Activated T-cell treated with anti-CD3 and anti-CD28 coated beads, Interleukin-2, amount 50 U/mL, for 4 hours (primary cell): ENCODE measurements around the gene RNASEH1. TPM values are rescaled to one million over a fixed set of nuclear protein-coding genes. Genes with fewer than 3 reads are reported as not detected.
A peak's percentile ranks its signal among the peaks of the same experiment; 100 is the strongest.

Experiments used
- ATAC-seq, 2 donors: fragments of 200-7000 bp; cut with Tn5 transposase; one replicate each; pipeline ENCODE4 v1.10.0; 2021
- DNase-seq: peaks from one replicate; pipeline ENCODE4 v3.0.0-alpha.2; 2020
- H3K27me3 Mint-ChIP-seq: one replicate; pipeline ENCODE4 v1.8.0; 2021; ENCODE audit warnings: low read depth, mixed read lengths
- H3K36me3 Mint-ChIP-seq: one replicate; pipeline ENCODE4 v1.8.0; 2022; ENCODE audit warnings: mixed read lengths; ENCODE audit not compliant: insufficient read depth
- H3K4me1 Mint-ChIP-seq: one replicate; pipeline ENCODE4 v1.8.0; 2021; ENCODE audit warnings: low read depth, mixed read lengths
- H3K4me3 Mint-ChIP-seq: one replicate; pipeline ENCODE4 v1.8.0; 2021; ENCODE audit warnings: mild to moderate bottlenecking, moderate library complexity, mixed read lengths
- H3K9me3 Mint-ChIP-seq: one replicate; pipeline ENCODE4 v1.8.0; 2021; ENCODE audit warnings: mixed read lengths
- total RNA-seq, 3 donors: library from RNA; stranded (reverse); gene quantifications; one replicate each; pipeline ENCODE4 v1.2.1, GENCODE V29; 2021

RNASEH1 gene, protein sequence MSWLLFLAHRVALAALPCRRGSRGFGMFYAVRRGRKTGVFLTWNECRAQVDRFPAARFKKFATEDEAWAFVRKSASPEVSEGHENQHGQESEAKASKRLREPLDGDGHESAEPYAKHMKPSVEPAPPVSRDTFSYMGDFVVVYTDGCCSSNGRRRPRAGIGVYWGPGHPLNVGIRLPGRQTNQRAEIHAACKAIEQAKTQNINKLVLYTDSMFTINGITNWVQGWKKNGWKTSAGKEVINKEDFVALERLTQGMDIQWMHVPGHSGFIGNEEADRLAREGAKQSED
- total RNA-seq, result 10 to 100 TPM; 34.0 to 36.7 (median 36.0) TPM

- DNase-seq, result peak; percentile 99
- Mint-ChIP-seq H3K4me3 (peak within 1 kb of the TSS; percentile 91), H3K36me3 (peaks cover 20% of the 10 kb centered on the region), H3K4me1 (peaks cover 14% of the 10 kb centered on the region), H3K27me3 (no peaks in the 10 kb centered on the region), H3K9me3 (no peaks in the 10 kb centered on the region)
- ATAC-seq, result peak; percentile 97
Observed at GRCh38 chr2:3558205-3559014, at the start of gene RNASEH1. Gene RNASEH1 (minus strand): TSS chr2:3558333. CDS start chr2:3558260, 73 bp downstream.

DNA sequence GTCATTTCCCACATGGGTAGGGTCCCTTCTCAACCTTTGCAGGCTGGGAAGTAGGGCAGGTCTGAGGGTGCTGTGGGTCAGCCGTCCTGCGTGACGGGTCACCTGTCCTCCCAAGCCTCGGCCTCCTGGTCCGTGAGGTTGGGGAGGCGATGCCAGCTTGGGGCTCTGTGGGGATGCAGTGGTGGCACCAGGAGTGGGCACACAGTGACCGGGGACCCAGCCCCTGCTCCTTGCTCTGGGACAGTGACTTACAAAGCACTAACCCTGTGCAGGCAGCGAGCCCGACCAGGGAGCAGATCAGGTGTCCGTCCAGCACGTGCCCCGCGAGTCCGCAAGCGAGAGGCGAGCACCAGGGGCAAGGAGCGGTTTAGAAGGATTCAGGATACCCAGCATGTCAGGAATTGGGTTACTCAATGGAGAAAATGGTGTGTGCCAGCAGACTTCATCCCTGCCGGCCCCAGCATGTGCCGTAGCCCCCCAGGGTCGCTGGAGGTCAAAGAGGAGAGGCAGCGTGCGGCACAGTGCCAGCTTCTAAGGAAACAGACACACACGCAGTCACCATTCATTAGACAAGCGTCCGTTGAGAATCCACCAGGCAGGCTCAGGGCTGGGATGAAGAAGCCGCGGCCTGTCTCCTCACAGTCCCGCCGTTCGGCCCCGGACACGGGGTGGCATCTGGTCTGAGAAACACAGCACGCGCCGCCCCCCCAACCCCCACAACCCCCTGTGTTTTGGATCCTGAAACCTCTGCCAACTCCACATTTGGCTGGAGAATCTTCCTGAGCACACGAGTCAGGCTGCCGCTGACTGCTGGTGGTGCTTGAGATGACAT lies 48.5 kb upstream of the RNASEH1 start:
- no peak overlapping the region for H3K4me3 Mint-ChIP-seq
- no peaks in the 10 kb centered on the region for H3K9me3 Mint-ChIP-seq
- peaks cover 15% of the 10 kb centered on the region for H3K4me1 Mint-ChIP-seq
- DNase-seq (no peak), ATAC-seq (no peak)
- H3K36me3 Mint-ChIP-seq, result peaks cover 2% of the 10 kb centered on the region
- no peaks in the 10 kb centered on the region for H3K27me3 Mint-ChIP-seq

GRCh38 chr2:3606028-3606369 lies 47.9 kb upstream of the RNASEH1 start:
- peaks cover 15% of the 10 kb centered on the region for H3K4me1 Mint-ChIP-seq
- no peaks in the 10 kb centered on the region for H3K36me3 Mint-ChIP-seq
- ATAC-seq (no peak), DNase-seq (no peak)
- H3K27me3 Mint-ChIP-seq, result no peaks in the 10 kb centered on the region
- H3K4me3 Mint-ChIP-seq, result peak overlapping the region; percentile 47
- H3K9me3 Mint-ChIP-seq, result no peaks in the 10 kb centered on the region

- DNase-seq (peak; percentile 42), ATAC-seq (peak in 1 of 2 donors; percentile 33)
- Mint-ChIP-seq H3K4me1 (peaks cover 15% of the 10 kb centered on the region), H3K27me3 (no peaks in the 10 kb centered on the region), H3K36me3 (no peaks in the 10 kb centered on the region), H3K9me3 (no peaks in the 10 kb centered on the region), H3K4me3 (peak overlapping the region; percentile 47)
Observed at GRCh38 chr2:3604991-3605961, 47.1 kb upstream of the RNASEH1 start.

DNA sequence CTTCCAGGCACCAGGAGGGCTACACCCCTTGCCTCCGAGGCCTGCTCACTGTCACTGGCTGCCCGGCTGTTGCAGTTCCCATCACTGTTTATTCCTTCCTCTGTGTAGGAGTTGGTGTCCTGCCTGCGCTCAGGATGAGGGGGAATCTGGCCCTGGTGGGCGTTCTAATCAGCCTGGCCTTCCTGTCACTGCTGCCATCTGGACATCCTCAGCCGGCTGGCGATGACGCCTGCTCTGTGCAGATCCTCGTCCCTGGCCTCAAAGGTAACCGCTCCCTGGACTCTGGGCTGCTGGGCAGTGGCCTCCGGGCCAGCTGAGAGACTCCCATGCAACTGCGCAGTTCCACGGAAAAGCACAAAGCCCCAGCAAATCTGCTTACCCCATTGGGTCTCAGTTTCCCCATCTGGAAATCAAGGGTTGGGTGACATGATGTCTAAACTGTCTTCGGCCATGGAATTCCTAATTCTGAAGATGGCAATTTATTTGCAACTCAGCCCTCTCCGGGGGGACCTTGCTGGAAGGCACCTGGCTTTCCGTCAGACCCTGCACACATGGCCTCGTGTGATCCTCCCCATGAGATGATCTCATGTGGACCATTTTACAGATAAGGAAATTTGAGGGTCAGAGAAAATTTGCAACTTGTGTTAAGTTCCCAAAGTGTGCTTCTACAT lies 46.2 kb upstream of the RNASEH1 start:
- Mint-ChIP-seq H3K27me3 (no peaks in the 10 kb centered on the region), H3K4me3 (no peak overlapping the region), H3K4me1 (peaks cover 15% of the 10 kb centered on the region), H3K9me3 (no peaks in the 10 kb centered on the region), H3K36me3 (no peaks in the 10 kb centered on the region)
- ATAC-seq (no peak), DNase-seq (no peak)

GRCh38 chr2:3603536-3604206 lies 45.5 kb upstream of the RNASEH1 start:
- no peaks in the 10 kb centered on the region for H3K9me3 Mint-ChIP-seq
- no peak overlapping the region for H3K4me3 Mint-ChIP-seq
- no peak for DNase-seq
- ATAC-seq, result no peak
- H3K36me3 Mint-ChIP-seq, result no peaks in the 10 kb centered on the region
- H3K27me3 Mint-ChIP-seq, result no peaks in the 10 kb centered on the region
- peaks cover 10% of the 10 kb centered on the region for H3K4me1 Mint-ChIP-seq

DNA sequence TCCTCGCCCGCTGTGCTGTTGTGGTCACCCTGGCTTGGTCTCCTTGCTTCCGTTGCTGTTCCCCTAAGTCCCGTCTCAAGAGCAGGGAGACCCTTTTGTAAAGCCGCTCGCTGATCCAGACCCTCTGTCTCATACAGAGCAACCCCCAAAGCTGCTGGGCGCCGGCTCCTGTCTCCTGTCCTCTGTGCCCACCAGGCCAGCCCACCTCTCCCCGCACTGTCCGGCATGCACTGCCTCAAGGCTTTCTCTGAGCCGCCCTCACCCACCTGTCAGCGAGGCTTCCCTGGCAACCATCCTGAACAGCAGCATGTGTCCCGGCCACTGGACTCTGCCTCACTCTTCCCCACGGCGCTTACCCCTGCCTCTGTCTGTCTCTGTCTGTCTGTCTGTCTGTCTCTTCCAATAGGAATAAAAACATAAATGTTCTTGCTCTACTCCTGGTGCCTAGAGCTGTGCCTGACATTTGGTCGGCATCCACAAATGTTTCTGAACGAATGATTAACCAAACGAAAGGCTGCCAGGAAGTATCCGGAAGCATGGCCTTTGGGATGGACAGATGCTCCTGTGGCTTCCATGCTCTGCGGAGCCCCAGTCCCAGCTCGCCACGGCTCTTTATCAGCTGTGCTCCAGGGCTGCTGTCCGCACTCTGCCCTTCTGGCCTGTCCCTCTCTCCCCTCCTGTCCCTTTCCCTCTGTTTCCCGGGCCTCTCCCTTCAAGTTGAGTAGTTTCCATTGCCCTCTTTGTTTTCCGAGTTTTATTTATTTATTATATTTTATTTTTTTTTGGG lies 44.6 kb upstream of the RNASEH1 start:
- Mint-ChIP-seq H3K4me3 (no peak overlapping the region), H3K4me1 (peaks cover 8% of the 10 kb centered on the region), H3K9me3 (no peaks in the 10 kb centered on the region), H3K36me3 (no peaks in the 10 kb centered on the region), H3K27me3 (no peaks in the 10 kb centered on the region)
- DNase-seq (no peak), ATAC-seq (no peak)

DNA sequence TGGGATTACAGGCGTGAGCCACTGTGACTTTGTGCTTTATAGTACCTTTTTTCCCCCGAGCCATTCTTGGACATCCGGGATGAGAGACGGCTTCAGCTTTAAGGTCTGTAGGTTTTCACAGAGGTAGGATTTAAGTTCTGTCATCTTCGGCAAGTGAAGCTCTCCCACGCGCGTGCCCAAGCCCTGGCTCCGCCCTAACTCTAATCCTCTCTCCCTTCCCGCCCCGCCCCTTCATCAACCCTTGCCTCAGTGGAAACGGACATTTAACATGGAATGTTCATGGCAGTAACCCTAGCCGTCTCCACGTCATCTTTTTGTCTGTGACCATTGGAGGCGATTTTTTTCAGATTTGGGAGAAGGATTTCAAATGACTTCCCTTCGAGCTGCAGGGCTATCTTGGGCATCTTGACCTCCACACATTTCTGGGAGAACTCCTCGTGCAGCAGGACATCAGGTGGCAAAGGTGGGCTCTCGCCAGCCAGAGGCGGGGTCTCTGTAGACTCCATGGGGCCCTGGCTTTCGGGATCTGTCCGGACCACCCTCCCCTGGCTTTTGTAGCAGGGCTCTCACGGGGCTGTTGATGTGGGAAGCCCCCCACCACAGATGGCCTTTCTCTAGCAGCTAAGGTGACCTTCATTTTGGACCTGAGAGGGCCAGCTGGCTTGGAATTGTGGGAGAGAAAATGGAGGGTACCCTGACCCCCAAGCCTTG lies 43.6 kb upstream of the RNASEH1 start:
- no peaks in the 10 kb centered on the region for H3K9me3 Mint-ChIP-seq
- no peak overlapping the region for H3K4me3 Mint-ChIP-seq
- H3K36me3 Mint-ChIP-seq, result peaks cover 3% of the 10 kb centered on the region
- H3K27me3 Mint-ChIP-seq, result no peaks in the 10 kb centered on the region
- peaks cover 17% of the 10 kb centered on the region for H3K4me1 Mint-ChIP-seq
- ATAC-seq, result no peak
- no peak for DNase-seq

DNA sequence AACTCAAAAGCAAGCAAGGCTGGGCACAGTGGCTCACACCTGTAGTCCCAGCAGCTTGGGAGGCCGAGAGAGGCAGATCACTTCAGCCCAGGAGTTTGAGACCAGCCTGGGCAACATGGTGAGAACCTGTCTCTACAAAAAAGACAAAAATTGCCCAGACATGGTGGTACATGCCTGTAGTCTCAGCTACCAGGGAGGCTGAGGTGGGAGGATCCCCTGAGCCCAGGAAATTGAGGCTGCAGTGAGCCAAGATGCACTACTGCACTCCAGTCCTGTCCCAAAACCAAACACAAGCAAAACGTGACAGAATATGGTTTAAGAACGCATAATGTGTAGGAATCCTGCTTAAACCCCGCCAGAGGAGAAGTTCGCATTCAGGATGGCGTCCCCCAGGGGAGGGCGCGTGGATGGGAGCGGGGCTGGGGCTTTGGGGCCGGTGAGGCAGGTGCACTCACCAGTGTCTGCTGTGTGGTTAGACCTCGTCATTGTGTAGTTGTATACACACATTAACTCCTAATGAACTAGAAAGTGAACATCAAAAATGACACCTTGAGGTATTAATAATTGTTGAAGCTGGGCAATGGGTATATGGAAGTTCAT lies 42.2 kb upstream of the RNASEH1 start:
- Mint-ChIP-seq H3K36me3 (peaks cover 3% of the 10 kb centered on the region), H3K9me3 (no peaks in the 10 kb centered on the region), H3K4me1 (peaks cover 19% of the 10 kb centered on the region), H3K4me3 (no peak overlapping the region), H3K27me3 (no peaks in the 10 kb centered on the region)
- DNase-seq (no peak), ATAC-seq (no peak)

DNA sequence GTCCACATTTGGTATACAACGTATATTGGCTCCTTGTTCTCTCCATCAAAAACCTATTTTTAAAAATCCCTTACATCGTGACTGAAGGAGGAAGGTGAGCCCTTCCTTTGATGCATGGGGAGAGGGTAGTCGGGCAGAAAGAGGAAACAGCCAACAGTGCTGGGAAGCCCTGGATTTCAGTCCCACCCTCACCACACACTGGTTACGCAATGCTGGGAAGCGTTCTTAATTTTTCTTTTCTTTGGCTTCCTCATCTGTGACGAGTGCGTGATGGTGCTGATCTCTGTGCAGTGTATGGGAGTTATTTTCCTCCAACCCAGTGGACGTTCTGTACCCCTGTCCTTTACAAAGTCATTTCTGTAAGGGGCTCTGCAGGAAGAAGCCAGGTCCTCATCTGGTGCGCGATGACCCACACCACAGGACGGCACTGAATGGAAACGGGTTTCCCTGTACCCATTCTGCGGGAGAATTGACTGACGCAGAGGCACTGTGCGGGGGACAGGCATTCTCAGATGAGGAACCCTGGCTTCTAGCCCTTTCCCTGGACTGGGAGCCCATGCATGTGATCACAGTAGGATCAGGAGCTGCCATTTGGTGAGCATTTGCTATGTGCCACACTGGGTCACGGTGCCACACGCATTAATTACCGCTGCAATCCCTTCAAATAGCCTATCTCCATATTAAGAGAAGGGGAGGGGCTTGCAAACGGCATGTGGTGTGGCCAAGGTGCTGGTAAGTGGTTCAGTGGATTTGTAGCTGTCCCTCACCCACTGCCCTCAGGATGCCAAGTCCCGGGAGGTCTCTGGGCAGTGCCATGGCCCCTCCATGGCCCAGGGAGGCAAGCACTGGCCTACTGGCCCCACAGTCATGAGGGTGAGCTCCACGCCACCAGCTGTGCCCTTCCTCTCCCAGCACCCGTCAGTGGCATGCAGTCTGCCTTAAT lies 41.0 kb upstream of the RNASEH1 start:
- H3K36me3 Mint-ChIP-seq, result peaks cover 3% of the 10 kb centered on the region
- no peaks in the 10 kb centered on the region for H3K27me3 Mint-ChIP-seq
- H3K4me3 Mint-ChIP-seq, result no peak overlapping the region
- DNase-seq, result no peak
- H3K9me3 Mint-ChIP-seq, result no peaks in the 10 kb centered on the region
- ATAC-seq, result no peak
- peaks cover 16% of the 10 kb centered on the region for H3K4me1 Mint-ChIP-seq
